Activated CD8-positive, alpha-beta memory T cell treated with anti-CD3 and anti-CD28 coated beads for 48 hours (primary cell): ENCODE data around the gene AP3S2.
"Not testable (repeated sequence)": the region's sequence is repeated elsewhere in the genome, so short reads cannot be mapped to it uniquely, and the experiment has no call there.

Source experiments
- DNase-seq, 3 experiments: peaks; one replicate each; pipeline ENCODE4 v3.0.0-alpha.2; 2020; ENCODE audit warnings: low read depth in 2 of 3, low spot score in 2 of 3

The AP3S2 gene

DNA sequence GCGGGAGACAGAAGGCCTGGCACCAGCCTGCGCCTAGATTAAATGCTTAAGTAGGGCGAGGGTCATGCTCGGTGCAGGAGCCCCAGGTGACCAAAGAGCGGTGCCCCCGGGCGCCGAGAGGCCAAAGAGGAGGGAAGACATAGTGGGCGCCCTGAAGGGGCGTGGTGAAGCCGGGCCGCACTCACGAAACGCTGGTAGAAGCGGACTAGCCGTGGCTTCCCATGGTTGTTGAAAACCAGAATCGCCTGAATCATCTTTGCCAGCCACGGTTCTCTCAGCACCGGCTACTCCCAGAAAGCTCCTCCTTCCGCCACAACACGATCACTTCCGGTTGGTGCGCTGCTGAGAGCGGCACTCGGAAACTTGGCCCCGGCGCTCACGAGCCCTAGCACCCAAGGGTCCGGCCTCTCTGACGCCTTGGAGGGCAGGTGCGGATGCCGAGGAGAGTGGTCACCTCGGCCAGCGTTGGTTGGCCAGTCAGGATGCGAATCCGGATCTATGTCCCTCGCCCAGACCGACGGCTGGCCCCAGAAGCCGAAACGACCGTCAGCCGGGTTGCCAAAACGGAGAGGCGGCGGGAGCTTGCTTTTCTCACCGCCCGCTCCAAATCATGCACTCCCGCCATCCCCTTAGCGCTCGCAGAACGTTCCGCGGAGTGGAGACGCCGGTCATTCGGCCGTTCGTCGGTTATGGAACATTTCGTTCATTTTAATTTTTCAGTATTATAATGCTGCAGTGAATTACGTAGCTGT, at the start of gene AP3S2:
TSS of gene AP3S2 (minus strand) at position 299 of the 752 bp plus-strand sequence. CDS start at position 254, 45 bp downstream.
- DNase-seq, result peak; percentile 81 to 84 (median 81)

DNA sequence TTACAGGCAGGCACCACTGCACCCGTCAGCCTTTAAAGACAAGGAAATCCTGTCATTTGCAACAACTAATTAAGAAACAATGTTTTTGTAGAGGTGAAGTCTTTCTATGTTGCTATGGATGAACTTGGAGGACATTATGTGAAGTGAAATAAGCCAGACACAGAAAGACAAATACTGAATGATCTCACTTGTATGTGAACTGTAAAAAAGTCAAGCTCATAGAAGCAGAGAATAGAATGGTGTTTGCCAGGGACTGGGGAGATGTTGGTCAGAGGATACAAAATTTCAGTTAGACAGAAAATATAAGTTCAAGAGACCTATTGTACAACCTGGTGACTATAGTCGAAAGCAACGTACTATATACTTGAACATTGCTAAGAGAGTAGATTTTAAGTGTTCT, 46.1 kb upstream of the AP3S2 start:
- DNase-seq, result no peak

DNA sequence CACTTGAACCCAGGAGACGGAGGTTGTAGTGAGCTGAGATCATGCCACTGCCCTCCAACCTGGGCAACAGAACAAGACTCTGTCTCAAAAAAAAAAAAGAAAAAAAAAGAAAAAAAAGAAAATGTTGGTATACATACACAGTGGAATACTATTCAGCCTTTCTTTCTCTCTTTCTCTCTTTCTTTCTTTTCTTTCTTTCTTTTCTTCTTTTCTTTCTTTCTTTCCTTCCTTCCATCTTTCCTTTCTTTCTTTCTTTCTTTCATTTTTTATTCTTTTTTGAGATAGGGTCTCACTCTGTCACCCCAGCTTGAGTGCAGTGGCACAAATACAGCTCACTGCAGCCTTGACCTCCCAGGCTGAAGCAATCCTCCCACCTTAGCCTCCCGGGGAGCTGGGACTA, 45.6 kb upstream of the AP3S2 start:
- not testable (repeated sequence) for DNase-seq

DNA sequence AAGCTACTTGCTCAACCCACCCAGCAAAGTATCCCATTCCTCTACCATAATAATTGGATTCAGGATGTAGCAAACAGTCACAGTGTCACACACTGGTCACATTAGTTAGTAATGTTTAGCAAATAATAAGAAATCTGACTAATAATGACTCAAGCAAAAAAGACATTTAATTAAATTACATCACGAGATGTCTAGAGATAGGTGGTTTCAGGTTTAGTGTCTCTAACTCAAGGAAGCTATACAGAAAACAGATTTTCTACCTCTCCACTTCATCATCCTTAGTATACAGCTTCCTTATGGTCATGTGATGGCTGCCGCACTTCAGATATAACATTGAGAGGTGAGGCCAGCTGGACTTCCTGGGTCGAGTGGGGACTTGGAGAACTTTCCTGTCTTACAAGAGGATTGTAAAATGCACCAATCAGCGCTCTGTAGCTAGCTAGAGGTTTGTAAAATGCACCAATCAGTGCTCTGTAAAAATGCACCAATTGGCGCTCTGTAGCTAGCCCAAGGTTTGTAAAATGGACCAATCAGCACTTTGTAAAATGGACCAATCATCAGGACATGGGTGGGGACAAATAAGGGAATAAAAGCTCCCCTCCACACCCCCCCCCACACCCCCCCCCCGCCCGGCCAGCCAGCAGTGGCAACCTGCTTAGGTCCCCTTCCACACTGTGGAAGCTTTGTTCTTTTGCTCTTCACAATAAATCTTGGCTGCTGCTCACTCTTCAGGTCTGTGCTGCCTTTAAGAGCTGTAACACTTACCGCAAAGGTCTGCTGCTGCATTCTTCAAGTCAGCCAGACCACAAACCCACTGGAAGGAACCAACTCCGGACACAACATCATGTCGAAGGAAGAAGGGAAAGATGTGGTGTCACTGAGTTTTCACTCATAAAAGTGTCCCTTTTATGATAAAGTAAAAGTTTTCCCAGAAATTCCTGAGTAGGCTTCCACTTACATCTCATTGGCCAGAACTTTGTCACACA, 43.9 kb upstream of the AP3S2 start:
- no peak for DNase-seq

DNA sequence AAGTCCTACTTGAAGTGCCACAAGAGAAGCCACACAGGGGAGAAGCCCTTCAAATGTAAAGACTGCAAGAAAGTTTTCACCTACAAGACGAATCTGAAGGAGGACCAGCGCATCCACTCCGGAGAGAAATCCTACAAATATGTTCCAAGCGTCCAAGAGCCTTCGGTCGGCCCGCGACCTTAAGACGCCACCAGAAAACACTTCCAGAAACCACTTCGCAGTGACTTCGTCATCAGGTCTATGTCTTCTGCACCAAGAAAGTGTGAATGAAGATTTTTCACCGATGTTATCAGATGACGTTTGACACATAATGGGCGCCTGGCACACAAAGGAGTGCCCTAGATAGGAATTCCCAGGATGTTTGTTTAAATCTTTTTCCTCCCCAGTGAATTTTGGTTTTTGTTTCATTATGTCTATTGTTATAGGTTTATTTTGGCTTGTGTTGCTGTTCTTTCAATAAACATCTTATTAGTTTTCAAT, 43.0 kb upstream of the AP3S2 start:
- DNase-seq, result no peak

DNA sequence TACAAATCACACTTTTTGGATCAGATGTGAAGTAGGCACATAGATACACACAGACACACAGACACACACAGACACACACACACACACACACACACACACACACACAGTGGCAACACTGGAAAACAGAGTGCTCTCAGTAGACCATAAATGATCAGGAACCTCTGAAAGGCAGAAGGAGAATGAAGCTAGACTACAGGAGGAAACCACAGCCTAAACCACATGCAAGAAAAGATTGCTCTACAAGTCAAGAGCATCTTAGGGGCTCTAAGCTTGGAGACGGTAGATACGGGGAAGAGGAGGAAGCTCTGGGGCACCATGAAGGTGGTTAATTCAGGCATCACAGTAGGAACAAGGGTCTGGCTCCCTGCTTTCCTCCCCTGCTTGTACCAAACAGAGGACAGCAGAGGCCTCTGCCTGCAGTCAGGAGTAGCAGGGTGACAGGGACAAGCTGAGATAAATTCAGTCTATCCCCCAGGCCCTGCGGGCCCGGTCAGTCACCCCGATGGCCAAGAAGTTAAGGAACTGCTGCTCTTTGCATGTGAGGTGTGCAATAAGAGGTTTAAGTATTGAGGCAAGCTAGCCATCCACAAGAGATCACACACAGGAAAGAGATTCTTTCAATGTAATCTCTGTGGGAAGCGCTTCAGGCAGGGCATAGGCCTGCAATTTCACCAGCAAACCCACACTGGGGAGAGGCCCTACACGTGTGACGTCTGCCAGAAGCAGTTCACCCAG, 42.4 kb upstream of the AP3S2 start:
- DNase-seq, result no peak

DNA sequence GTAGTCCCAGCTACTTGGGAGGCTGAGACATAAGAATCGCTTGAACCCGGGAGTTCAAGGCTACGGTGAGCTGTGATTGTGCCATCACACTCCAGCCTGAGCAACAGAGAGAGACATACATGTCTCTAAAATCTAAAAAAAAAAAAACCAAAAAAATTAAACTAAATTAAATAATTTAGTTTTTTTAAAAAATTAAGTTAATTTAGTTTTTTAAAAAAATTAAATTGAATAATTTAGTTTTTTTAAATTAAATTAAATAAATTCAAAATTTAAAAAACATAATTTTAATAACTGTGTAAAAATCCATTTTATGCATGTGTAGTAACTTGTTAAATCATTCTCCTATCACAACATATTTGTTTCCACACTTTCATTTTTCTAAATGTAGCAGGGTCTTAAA, 39.1 kb upstream of the AP3S2 start:
- no peak for DNase-seq

DNA sequence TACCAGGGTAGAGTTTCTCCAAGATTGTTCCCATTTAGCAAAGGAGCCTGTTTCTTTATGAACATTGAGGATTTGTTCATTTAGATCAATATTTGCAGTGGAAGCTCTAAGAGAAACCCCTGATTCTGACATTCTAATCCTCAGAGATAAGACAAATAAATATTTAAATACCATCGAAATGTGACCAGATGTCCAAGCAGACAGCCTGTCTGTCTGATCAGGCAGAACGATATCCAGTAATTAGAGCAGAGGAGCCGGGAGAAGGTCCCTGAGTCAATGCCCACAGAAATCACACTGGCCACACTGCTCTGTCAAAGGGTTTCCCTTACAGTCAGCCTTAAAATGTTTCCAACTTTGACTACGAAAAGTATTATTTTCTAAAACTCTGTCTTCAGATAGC, 34.6 kb upstream of the AP3S2 start:
- DNase-seq, result no peak

DNA sequence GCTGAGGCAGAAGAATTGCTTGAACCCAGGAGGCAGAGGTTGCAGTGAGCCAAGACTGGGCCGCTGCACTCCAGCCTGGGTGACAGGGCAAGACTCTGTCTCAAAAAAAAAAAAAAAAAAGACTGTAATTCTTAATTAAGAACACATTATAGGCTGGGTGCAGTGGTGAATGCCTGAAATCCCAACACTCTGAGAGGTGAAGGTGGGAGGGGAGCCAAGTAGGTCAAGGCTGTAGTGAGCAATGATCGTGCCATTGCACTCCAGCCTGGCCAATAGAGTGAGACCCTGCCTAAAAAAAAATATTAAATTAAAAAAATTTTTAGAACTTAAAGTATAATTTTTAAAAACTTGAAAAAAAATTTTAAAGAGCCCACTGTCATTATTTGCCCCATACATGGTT, 32.4 kb upstream of the AP3S2 start:
- no peak for DNase-seq

DNA sequence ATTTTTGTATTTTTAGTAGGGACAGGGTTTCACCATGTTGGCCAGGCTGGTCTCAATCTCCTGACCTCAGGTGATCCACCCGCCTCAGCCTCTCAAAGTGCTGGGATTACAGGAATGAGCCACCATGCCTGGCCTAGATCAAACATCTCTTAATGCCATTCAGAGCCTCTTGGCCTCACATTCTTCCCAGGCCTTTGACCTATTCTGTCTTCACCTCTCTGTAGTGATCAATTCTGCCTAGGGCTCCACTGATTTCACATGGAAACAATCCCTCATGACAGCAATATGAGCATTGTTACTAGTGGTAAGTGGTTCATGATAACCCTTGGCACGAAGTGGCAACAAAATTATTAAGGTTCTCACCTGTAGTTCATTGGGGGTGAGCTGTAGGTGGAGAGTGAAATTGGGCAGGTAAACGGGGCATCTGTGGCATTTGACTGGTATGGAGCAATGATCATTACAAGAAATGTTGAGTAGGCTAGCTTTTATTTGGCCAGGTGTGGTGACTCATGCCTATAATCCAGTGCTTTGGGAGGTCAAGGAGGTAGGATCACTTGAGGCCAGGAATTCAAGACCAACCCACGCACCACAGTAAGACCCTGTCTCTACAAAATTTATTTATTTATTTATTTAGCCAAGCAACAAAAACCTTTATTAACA, 23.8 kb upstream of the AP3S2 start:
- DNase-seq, result no peak

DNA sequence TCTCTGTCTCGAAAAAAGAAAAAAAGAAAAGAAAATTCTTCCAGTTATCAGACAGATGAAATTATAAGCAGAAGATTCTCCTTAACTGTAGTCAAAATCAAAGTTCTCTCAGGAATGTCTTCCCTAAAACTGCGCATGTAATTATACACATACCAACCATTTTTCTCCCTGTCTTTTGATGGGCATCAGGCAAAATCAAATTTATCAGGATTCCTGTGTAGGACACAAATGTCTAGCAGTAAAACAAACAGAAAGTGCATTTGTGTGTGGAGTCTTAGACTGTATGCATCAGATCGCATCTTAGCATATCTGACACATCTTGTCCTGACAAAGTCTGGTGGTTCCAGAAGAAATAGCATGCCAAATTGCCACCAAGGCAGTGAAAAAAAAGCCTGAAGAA, 22.9 kb upstream of the AP3S2 start:
- no peak for DNase-seq

DNA sequence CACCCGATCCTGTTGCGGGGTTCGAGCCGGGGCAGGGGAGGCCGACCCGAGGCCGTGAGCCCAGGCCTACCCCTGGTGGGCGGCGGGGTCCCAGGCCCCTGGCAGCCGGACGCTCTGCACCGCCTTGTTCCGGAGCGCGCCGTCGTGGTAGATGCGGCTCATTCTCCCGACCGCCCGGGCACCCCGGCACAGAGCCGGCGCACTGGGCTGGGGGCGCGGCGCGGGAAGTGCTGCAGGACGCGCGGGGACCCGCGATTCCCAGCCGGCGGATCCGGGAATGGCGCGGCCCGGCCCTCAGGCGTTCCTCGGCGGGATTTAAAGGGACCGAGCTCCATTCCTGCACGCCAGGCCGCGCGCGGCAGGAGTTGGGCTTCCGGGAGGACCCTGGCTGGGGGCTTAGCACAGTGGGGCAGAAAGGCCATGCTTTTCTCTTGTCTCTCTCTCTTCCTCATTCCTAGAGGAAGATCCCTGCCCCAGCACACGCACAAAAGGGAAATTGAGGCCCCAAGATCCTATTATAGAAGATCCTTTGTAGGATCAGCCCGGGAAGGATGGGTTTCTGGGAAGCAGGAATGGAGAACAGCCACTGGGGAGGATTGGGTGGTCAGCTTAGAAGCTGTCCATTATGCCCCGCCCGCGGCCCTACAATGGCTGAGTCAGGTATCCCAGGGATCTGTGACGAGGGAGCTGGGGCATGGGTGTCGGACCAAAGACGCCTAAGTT, 19.0 kb upstream of the AP3S2 start, which contains the start of gene ARPIN:
TSS of gene ARPIN (minus strand) at position 279 of the 723 bp plus-strand sequence. CDS start at position 162, 117 bp downstream.
- no peak for DNase-seq

DNA sequence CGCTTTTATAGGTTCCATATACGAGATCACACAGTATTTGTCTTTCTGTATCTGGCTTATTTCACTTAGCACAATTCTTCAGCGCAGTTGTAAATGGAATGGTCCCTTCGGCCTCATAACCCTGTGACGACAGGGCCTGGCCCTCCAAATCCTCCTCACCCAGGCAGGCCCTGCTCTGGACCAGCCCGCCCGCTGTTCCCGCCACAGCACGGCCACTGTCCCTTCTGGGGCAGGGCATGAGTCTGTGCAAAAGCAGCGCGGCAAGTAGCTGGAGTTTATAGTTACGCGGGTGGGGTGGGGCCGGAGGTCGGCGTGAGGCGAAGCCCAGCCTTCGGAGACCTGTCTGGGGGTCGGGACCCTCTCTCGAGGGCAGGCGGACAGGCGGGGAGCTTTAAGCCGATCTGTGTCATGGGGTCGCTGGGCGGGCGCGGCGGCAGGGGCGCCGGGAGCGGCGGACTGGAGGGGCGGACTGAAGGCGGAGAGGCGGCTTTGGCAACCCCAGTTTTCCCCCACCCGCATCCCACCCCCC, 18.4 kb upstream of the AP3S2 start:
- DNase-seq, result no peak

DNA sequence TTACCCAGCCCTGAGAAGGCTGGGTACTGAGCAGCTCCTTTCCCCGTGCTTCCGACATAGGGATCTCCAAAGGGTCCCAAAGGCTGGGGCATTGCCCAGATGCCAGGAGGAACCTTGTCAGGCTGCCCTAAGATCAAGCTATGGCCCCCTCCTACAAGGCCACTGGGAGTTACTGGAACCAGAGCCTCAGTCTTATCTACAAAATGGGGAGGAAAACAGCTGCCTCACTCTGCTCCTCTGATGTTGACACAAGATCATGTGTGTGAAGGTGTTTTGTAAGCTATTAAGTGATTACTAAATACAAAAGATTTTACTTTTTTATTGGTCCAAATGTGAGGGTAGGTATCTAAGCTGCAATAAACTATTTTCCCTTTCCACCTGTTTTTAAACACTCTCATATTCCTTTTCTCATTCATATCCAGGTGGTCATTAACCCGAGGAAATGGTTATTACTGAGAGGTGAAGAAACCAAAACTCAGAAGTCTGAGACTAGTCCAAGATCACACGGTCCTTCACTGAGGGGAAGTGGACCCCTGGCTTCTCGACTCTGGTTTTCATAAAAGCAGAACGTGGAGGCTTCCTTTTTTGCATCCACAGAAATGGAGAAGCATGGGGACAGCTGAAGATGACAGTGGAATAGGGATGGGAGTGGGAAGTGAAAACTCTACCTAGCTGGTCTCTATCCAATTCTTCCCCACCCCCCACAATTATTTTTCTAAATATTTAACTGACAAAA, 17.3 kb upstream of the AP3S2 start:
- DNase-seq, result no peak

DNA sequence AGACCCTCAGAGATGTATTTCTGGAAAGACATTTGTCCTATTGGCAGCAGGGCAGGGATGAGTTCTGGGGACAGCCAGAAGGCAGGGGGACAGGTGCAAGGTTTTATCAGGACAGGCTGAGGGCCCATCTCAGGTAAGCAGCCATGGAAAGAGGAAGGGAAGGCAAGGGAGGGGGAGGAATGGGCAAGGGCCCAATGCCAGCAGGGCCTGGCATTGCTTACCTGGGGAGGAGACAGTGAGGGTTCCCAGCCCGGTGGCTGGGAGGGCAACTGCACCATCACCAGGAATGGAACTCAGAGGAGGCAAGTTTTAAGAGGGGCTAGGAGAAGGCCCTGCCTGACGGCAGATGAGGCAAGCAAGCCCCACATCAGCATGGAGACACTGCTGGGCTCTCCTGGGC, 15.8 kb upstream of the AP3S2 start:
- DNase-seq, result no peak

DNA sequence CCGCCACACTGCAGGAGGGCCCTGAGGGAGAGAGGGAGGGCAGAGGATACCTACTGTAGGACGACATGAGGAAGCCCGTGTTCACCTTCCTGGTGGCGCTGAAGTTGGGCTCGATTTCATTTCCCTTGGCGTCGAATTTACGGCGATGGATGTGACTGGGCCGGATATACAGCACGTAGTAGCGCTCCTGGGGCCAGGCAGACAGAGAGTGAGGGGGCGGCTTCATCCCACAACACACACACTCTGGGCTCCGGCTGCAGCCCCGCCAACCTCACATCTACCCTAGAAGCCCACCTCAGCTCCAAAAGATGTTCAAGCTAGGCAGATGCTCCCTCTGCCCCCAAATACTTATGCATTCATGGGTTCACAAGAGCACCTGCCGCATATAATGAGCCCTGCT, 14.4 kb upstream of the AP3S2 start:
- DNase-seq, result no peak

DNA sequence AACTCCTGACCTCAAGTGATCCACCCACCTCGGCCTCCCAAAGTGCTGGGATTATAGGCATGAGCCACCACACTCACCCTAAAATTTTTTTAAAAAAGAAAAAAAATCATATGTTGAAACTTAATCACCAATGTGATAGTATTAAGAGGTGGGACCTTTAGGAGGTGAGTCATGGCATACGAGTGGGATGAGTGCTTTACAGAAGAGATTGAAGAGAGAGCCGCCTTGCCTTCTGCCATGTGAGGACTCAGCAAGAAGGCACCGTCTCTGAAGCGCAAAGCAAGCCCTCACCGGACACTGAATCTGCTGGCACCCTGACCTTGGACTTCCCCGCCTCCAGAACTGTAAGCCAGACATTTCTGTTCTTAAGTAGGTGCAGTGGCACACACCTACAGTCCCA, 13.5 kb upstream of the AP3S2 start:
- DNase-seq, result no peak

DNA sequence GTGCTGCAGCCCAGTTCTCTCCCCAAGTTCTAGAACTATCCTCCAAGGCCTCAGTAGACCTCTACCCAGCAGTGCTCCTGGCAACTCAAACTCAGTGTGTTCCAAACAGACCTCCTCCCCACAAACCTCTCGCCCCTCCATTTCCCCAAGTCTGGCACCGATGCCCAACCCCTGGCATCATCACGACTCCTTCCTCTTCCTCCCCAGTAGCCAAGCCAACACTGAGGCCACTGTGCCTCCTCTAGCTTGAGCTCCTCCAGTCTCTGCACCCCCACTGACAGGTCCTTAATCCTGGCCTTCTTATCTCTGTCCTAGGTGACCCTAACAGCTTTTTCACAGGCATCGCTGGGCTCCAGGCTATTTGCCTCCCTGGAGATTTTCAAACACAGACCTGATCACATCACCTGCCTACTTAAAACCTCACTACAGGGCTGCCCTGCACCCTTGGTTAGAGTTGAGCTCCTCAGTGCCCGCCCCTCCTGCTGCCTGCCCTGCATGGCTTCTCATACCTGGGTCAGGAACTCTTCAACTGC, 12.1 kb upstream of the AP3S2 start:
- no peak for DNase-seq

DNA sequence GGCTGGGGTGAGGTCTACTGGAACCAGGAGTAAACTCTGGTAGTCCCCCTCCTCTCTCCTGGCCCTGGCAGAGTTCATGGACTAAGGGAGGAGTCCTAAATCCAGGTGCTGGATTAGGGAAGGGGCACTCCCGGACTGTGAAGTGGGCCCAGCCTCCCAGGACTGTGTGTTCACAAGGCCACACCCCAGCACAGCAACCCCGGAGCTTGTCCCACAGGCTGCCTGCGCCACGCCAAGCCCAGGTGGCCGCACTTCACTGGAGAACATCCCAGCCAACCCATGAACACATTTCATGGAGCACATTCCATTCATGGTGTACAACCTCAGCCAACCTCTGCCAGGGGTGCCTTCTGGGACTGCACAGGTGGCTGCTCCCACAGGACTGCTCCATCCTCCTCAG, 10.7 kb upstream of the AP3S2 start:
- no peak for DNase-seq
